IPS DF 6.9 (cell line): ENCODE results near the gene ITGB3.

ENCODE experiments used
- DNase-seq: peaks from one replicate; pipeline ENCODE4 v3.0.0-alpha.2; 2013; ENCODE audit warnings: low read depth, low spot score
- H3K27ac ChIP-seq: one replicate; pipeline ENCODE4 v1.5.1; 2013; ENCODE audit warnings: low read length, control low read depth
- H3K27me3 ChIP-seq: 2 replicates; pipeline ENCODE4 v1.6.1; 2013; ENCODE audit warnings: mild to moderate bottlenecking, low read length; ENCODE audit not compliant: control insufficient read depth, insufficient read depth
- H3K36me3 ChIP-seq: 2 replicates; pipeline ENCODE4 v1.6.1; 2013; ENCODE audit warnings: low read length; ENCODE audit not compliant: control insufficient read depth, insufficient read depth
- H3K4me1 ChIP-seq: 2 replicates; pipeline ENCODE4 v1.6.1; 2013; ENCODE audit warnings: low read length; ENCODE audit not compliant: control insufficient read depth, insufficient read depth
- H3K4me3 ChIP-seq: 2 replicates; pipeline ENCODE4 v1.5.1; 2013; ENCODE audit warnings: mild to moderate bottlenecking, low read length
- H3K9me3 ChIP-seq: 2 replicates; pipeline ENCODE4 v1.6.1; 2013; ENCODE audit warnings: low read length, inconsistent platforms; ENCODE audit not compliant: control insufficient read depth, insufficient read depth
- WGBS: extraction: QIAGEN DNeasy Blood & Tissue Kit; methylation state at CpG from one replicate; pipeline ENCODE4 v1.1.7; 2013; ENCODE audit warnings: mixed read lengths, missing lambda C conversion rate; ENCODE audit not compliant: insufficient read length, insufficient coverage; 5-methylcytosine and 5-hydroxymethylcytosine counted together

The ITGB3 gene

DNA sequence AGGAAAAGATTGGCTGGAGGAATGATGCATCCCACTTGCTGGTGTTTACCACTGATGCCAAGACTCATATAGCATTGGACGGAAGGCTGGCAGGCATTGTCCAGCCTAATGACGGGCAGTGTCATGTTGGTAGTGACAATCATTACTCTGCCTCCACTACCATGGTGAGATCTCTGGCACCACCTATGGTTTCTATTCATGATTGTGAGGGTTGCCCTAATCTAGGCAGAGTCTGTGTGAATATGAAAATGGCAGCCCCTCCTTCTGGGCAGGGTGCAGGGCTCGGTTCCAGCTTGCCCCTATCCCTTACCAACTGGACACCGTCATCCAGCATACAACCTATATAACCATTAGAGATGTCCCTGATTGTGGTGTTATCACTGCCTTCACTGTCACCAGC lies 33.4 kb downstream of the ITGB3 start:
- H3K36me3 ChIP-seq, result no peaks in the 10 kb centered on the region
- no peaks in the 10 kb centered on the region for H3K9me3 ChIP-seq
- no peak for DNase-seq
- no peak overlapping the region for H3K27ac ChIP-seq
- WGBS, result no CpG with 5 or more reads among the region's 4 CpGs
- no peaks in the 10 kb centered on the region for H3K4me1 ChIP-seq
- H3K27me3 ChIP-seq, result no peaks in the 10 kb centered on the region
- no peak overlapping the region for H3K4me3 ChIP-seq

DNA sequence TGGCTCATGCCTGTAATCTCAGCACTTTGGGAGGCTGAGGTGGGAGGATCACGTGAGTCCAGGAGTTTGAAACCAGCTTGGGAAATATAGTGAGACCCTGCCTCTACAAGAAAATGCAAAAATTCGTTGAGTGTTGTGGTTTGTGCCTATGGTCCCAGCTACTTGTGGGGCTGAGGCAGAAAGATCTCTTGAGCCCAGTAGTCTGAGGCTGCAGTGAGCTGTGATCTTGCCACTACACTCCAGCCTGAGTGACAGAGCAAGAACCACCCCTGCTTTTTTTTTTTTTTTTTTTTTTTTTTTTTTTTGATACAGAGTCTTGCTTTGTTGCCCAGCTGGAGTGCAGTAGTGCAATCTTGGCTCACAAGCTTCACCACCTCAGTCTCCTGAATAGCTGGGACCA lies 34.0 kb downstream of the ITGB3 start:
- H3K4me1 ChIP-seq, result no peaks in the 10 kb centered on the region
- no peaks in the 10 kb centered on the region for H3K27me3 ChIP-seq
- WGBS, result no CpG with 5 or more reads among the region's 2 CpGs
- no peaks in the 10 kb centered on the region for H3K9me3 ChIP-seq
- H3K4me3 ChIP-seq, result no peak overlapping the region
- DNase-seq, result no peak
- no peaks in the 10 kb centered on the region for H3K36me3 ChIP-seq
- H3K27ac ChIP-seq, result no peak overlapping the region

DNA sequence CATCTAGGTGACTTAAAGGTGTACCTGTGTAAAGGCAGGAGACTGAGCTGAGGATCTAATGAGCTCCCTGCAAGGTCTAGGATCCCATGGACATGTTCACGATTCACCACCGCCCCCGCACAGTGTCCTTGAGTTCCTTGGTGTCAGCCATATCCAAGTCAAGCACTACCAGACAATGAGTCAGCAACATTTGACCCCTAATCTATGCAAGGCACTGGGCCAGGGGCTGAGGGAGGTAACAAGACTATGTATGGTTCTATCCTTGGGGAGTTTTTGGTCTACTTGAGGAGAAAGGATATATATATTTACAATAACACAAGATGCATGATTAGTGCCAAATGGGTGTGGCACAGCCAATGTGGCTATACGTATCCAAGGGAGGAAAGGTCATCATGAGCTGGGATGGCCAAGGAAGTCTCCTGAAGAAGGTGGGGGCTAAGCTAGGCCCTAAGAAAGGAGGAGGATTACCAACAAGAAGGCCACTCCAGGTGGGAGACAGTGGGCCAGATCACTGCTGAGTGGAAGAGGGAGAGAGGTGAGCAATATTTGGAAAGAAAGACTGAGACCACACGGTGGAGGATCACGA lies 35.0 kb downstream of the ITGB3 start:
- no peaks in the 10 kb centered on the region for H3K4me1 ChIP-seq

DNA sequence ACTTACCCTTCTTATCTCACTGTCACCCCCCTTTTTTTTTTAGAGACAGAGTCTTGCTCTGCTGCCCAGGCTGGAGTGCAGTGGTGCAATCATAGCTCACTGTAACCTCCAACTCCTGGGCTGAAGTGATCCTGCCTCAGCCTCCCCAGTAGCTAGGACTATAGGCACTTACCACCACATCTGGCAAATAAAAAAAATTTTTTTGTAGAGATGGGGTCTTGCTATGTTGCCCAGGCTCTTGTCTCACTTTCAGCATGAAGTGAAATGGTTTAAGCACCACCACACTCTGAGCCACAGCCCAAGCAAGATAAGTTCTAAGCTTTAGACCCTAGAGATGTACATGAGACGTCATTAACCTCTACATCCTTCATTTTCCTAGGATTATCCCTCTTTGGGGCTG lies 35.7 kb downstream of the ITGB3 start:
- Histone ChIP-seq H3K4me1 (no peaks in the 10 kb centered on the region), H3K27ac (no peak overlapping the region), H3K27me3 (no peaks in the 10 kb centered on the region), H3K4me3 (no peak overlapping the region), H3K9me3 (no peaks in the 10 kb centered on the region), H3K36me3 (no peaks in the 10 kb centered on the region)
- no peak for DNase-seq
- WGBS, result no CpG with 5 or more reads among the region's 1 CpG

More for the DNA sequence above, 35.0 kb downstream of the ITGB3 start:
- Histone ChIP-seq H3K27ac (no peak overlapping the region), H3K4me3 (no peak overlapping the region), H3K9me3 (no peaks in the 10 kb centered on the region), H3K36me3 (no peaks in the 10 kb centered on the region), H3K27me3 (no peaks in the 10 kb centered on the region)
- no peak for DNase-seq
- WGBS, result no CpG with 5 or more reads among the region's 6 CpGs

DNA sequence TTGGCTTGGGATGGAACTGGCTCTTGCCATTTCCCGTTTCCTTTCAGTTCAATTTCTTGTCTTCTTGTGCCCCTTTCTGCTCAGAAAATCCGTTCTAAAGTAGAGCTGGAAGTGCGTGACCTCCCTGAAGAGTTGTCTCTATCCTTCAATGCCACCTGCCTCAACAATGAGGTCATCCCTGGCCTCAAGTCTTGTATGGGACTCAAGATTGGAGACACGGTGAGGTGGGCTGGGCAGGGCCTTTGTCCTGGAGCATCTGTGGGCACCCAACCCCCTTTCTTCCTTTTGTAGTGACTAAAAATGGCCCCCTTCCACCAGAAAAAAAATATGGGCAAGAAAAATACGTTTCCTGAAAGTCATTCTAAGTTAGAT lies 37.2 kb downstream of the ITGB3 start:
- no peaks in the 10 kb centered on the region for H3K27me3 ChIP-seq
- H3K27ac ChIP-seq, result no peak overlapping the region
- no CpG with 5 or more reads among the region's 5 CpGs for WGBS

DNA sequence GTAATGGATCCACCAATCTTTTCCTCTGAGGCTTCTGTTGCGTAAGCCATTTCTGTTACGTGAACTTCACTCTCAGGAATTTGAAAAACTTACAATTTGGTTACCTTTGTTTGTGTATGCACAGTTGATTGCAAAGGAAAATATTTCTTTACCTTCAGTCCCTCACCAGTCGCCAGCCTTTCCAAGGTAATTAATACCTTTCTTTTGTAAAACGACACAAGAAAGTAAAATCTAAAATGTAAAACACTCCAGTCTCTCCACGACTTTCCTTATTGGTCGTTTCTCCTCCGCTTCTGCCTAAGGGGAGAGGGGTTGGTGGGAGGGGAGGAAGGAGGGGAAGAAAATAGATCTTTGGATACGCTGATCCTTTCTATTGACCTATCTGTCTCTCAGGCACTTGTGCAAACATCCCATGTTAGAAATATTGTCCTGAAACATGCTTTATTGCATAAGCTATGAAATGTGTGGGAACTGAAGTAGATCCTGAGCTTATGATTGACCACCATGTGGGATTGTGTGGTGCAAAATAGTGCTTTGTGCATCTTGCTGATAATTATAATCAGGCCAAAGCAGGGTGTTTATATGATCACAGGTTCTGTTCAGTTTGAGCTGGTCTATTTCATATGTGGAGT lies 37.7 kb downstream of the ITGB3 start:
- no peaks in the 10 kb centered on the region for H3K4me1 ChIP-seq
- no peak overlapping the region for H3K4me3 ChIP-seq
- H3K36me3 ChIP-seq, result no peaks in the 10 kb centered on the region
- H3K9me3 ChIP-seq, result no peaks in the 10 kb centered on the region
- H3K27ac ChIP-seq, result no peak overlapping the region
- WGBS, result no CpG with 5 or more reads among the region's 8 CpGs
- H3K27me3 ChIP-seq, result no peaks in the 10 kb centered on the region
- DNase-seq, result no peak

More for the DNA sequence above, 37.2 kb downstream of the ITGB3 start:
- no peaks in the 10 kb centered on the region for H3K9me3 ChIP-seq
- H3K4me3 ChIP-seq, result no peak overlapping the region
- H3K4me1 ChIP-seq, result no peaks in the 10 kb centered on the region
- no peaks in the 10 kb centered on the region for H3K36me3 ChIP-seq
- DNase-seq, result no peak

DNA sequence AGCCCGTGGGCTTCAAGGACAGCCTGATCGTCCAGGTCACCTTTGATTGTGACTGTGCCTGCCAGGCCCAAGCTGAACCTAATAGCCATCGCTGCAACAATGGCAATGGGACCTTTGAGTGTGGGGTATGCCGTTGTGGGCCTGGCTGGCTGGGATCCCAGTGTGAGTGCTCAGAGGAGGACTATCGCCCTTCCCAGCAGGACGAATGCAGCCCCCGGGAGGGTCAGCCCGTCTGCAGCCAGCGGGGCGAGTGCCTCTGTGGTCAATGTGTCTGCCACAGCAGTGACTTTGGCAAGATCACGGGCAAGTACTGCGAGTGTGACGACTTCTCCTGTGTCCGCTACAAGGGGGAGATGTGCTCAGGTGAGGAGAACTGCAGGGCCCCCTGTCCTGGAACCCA lies 38.6 kb downstream of the ITGB3 start:
- no peak overlapping the region for H3K4me3 ChIP-seq
- WGBS, result no CpG with 5 or more reads among the region's 14 CpGs
- H3K27ac ChIP-seq, result no peak overlapping the region
- no peaks in the 10 kb centered on the region for H3K4me1 ChIP-seq
- no peak for DNase-seq
- H3K9me3 ChIP-seq, result no peaks in the 10 kb centered on the region
- H3K36me3 ChIP-seq, result no peaks in the 10 kb centered on the region
- no peaks in the 10 kb centered on the region for H3K27me3 ChIP-seq

DNA sequence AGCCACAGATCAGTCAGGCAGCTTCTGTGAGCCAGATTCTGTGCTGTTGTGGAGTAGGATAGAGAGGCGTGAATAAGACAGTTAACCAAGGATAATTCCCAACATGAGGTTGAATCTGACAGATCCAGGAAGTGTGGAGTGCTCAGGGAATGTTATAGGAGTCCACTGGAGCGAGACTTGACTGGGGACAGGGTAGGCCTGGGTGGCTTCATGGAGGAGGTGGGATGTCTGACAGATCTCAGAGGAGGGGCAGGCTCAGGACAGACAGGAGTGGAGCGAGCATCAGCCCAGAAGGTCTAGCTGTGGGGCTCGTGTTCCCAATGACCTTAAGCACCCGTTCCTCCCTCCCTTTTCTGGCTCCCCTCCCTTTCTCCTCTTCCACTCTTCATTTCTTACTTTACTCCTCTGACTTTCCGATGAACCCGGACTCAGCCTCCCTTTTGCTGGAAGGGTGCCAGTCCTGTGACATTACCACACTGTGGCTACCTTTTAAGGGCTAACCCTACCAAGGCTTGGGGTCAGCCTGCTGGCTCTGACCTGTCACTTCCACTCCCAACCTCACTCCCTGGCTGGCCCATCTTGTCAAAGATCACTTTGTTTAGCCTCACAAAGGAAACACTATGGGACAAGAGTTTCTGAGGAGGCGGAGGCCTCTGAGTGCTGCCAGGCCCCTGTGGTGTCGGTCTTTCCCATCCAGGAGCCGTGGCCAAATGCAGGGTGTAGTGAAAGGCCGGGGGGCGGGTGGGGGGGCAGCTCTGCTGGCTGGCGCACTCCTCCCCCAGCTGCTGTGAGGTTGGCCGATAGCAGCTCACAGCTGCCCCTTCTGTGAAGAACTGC lies 41.6 kb downstream of the ITGB3 start:
- Histone ChIP-seq H3K36me3 (no peaks in the 10 kb centered on the region), H3K9me3 (no peaks in the 10 kb centered on the region), H3K4me3 (no peak overlapping the region), H3K27me3 (no peaks in the 10 kb centered on the region), H3K4me1 (no peaks in the 10 kb centered on the region), H3K27ac (no peak overlapping the region)
- WGBS, result no CpG with 5 or more reads among the region's 14 CpGs
- no peak for DNase-seq

DNA sequence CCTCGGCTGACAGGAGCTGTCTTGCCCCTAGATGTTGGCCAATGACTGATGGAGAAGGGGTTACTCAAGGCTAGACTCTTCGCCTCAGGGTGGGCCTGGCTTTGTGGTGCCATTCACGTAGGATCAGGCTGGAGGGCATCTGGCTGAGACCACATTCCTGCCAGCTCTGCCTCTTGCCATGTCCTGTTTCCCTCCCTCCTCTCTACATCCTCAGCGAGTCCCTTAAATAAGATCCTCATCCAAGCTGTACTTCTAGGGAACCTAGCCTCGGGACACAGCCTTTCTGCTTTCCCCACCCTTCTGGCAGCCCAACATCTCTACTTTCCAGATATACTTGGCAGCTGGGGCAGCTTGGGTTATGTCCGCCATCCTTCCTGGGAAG lies 42.2 kb downstream of the ITGB3 start:
- H3K27me3 ChIP-seq, result no peaks in the 10 kb centered on the region
- no peaks in the 10 kb centered on the region for H3K9me3 ChIP-seq
- no peak overlapping the region for H3K27ac ChIP-seq
- no peak overlapping the region for H3K4me3 ChIP-seq
- DNase-seq, result no peak
- H3K36me3 ChIP-seq, result no peaks in the 10 kb centered on the region
- no peaks in the 10 kb centered on the region for H3K4me1 ChIP-seq
- WGBS, result no CpG with 5 or more reads among the region's 6 CpGs

DNA sequence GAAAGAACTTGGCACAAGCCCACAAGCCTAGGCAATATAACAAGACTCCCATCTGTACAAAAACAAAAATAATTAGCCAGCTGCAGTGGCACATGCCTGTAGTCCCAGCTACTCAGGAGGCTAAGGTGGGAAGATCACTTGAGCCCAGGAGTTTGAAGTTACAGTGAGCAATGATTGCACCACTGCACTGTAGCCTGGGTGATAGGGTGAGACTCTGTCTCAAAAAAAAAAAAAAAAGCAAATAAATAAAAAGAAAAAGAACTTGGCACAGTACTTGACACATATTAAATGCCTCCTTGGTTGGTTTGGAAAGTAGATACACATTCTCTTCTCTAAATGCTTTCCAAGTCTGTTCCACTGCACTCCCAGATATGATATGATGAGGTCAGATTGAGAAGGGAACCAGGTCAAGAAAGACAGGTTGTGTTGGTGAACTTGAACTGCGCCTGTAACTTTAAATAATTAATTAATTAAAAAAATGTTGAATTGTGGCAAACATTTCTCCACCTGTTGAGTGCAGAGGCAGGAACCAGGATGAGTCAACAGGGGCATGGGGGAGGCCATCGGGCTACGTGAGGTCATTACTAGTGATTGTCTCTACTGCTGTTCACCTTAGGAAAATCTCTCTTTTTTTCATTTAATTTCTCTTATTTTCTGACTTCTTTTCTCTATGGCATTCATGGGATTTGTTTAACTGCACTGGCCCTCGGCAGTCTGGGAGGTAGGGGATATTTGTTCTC lies 44.2 kb downstream of the ITGB3 start:
- DNase-seq, result no peak
- H3K36me3 ChIP-seq, result no peaks in the 10 kb centered on the region
- no peaks in the 10 kb centered on the region for H3K4me1 ChIP-seq
- H3K27ac ChIP-seq, result no peak overlapping the region
- H3K9me3 ChIP-seq, result no peaks in the 10 kb centered on the region
- no CpG with 5 or more reads among the region's 4 CpGs for WGBS
- no peaks in the 10 kb centered on the region for H3K27me3 ChIP-seq
- H3K4me3 ChIP-seq, result no peak overlapping the region
